ENCODE results near the gene EML6.

DNA sequence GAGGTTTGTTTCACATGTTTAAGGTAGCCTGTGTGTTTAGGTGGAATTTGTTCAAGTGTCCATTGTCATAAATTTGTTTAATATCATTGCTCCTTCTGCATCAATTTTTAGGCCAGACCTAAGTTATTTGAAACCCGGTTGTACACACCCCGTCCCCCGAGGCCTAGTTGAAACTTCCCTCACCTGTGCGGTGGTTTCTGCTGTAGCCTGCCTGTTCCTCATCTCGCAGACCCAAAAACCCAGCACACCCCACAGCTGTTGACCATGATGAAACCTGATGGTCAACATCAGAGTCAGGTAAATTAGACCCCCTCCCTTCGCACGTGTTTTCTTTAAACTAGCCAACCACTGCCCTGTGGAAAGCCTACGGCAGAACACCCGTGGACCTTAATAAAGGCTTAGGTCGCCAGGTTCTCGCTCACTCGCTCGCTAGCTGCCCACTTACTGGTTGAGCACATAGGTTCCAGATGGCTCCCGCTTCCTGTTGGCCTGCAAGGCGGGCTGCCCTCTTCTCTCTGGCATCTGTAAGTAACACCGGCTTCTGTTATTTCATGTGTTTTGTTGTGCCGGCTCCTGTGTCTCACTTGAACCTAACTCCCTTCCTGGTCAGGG, 64.4 kb downstream of the EML6 start:
- TF ChIP-seq, protein P1, sequence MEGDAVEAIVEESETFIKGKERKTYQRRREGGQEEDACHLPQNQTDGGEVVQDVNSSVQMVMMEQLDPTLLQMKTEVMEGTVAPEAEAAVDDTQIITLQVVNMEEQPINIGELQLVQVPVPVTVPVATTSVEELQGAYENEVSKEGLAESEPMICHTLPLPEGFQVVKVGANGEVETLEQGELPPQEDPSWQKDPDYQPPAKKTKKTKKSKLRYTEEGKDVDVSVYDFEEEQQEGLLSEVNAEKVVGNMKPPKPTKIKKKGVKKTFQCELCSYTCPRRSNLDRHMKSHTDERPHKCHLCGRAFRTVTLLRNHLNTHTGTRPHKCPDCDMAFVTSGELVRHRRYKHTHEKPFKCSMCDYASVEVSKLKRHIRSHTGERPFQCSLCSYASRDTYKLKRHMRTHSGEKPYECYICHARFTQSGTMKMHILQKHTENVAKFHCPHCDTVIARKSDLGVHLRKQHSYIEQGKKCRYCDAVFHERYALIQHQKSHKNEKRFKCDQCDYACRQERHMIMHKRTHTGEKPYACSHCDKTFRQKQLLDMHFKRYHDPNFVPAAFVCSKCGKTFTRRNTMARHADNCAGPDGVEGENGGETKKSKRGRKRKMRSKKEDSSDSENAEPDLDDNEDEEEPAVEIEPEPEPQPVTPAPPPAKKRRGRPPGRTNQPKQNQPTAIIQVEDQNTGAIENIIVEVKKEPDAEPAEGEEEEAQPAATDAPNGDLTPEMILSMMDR (conservative IDR thresholded peaks at IDR 0.05; ENCODE audit: low read length), result no peak
- TF ChIP-seq EZH2phosphoT487 (IDR thresholded peaks at IDR 0.05; ENCODE audit: borderline replicate concordance), result no peak
